Mucosa of rectum (tissue), 2 donors: ENCODE data around the gene TNFRSF14.

Source experiments
- H3K27ac ChIP-seq, 2 donors: one replicate each; pipeline ENCODE4 v1.7.0; 2013; ENCODE audit warnings: inconsistent platforms in 2 of 2, low read depth in 2 of 2, low read length in 2 of 2
- H3K27me3 ChIP-seq, 2 donors: one replicate each; pipeline ENCODE4 v1.7.0; 2013; ENCODE audit warnings: low read length in 2 of 2; ENCODE audit not compliant: control insufficient read depth in 2 of 2, insufficient read depth in 2 of 2
- H3K36me3 ChIP-seq, 2 donors: one replicate each; pipeline ENCODE4 v1.7.0; 2013; ENCODE audit warnings: low read length in 2 of 2; ENCODE audit not compliant: control insufficient read depth in 2 of 2, insufficient read depth in 2 of 2
- H3K4me1 ChIP-seq, 2 donors: one replicate each; pipeline ENCODE4 v1.7.0; 2013; ENCODE audit warnings: low read length in 2 of 2, mild to moderate bottlenecking in 1 of 2; ENCODE audit not compliant: control insufficient read depth in 2 of 2, insufficient read depth in 2 of 2
- H3K4me3 ChIP-seq, 2 donors: one replicate each; pipeline ENCODE4 v1.7.0; 2013; ENCODE audit warnings: low read length in 2 of 2
- H3K9ac ChIP-seq, 2 donors: one replicate each; pipeline ENCODE4 v1.7.0; 2013; ENCODE audit warnings: low read length in 2 of 2, low read depth in 1 of 2, mild to moderate bottlenecking in 1 of 2
- H3K9me3 ChIP-seq, 2 donors: one replicate each; pipeline ENCODE4 v1.7.0; 2013; ENCODE audit warnings: low read length in 2 of 2; ENCODE audit not compliant: control insufficient read depth in 2 of 2
- donor health status: healthy.
- donor health status: Normal muscosa, but diverticular disease.

The TNFRSF14 gene

DNA sequence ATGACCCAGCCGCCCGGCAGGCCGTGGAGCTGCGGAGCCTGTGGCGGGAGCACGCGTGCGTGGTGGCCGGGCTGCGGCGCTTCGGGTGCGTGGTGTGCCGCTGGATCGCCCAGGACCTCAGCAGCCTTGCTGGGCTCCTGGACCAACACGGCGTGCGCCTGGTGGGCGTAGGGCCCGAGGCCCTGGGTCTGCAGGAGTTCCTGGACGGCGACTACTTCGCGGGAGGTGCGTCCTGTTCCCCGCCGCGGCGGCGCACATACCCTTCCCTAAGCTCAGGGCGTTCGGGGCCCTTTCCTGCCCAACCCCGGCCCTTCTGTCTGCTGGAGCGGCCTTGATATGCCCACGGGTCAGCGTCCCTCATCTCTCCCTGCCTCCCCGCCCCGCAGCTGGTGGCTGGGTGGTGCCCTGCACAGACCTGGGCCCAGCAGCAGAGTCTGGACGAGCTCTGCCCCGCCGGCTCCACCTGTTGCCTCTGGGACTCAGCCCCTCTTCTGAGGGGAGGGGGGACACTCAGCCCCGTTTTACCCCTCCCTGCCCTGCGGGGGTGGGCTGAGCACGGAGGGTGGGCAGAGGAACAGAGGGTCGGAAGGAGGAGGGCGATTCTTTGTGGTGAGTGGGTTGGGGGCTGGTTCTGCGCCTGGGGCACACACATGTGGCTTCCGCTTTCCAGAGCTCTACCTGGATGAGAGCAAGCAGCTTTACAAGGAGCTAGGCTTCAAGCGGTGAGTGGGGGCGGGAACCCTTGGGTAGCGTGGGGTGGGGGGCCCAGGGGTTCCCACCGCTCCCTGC lies 31.1 kb downstream of the TNFRSF14 start:
- Histone ChIP-seq H3K36me3 (peaks cover 4 to 9% of the 10 kb centered on the region in 2 donors), H3K9ac (peak overlapping the region; percentile 84), H3K27ac (peak overlapping the region; percentile 98 to 99), H3K4me1 (peaks cover 23 to 29% of the 10 kb centered on the region in 2 donors), H3K4me3 (peak overlapping the region; percentile 83 to 93), H3K27me3 (no peaks in the 10 kb centered on the region), H3K9me3 (no peaks in the 10 kb centered on the region)

DNA sequence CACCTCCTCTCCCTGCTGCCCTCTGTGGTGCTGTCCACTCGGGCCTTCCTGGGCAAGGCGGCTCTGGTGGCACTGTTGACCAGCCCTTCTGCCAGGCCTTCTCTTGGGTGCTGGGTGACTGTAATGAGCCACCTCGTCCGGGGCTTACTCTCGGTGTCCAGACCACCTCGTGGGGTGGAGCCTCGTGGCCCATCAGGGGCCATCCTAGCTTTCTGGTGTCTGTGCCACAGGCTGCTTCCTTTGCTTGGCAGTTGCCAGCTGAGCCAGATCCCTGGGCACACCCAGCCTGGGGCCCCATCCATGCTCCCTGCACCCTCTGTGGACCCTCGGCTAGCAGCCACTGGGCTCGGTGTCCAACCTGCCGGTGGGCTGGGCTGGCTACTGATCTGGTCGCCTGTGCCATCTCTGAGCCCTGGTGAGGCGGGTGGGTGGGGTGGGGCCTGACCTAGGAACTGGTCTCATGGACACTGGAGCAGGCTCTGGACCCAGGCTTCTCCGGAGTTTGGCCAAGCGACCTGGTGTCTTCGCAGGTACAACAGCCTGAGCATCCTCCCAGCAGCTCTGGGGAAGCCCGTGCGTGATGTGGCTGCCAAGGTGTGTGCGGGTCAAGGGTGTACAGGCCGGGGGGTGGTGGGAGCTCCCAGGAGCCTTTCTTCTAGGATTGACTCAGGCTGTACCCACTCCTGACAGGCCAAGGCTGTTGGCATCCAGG lies 31.8 kb downstream of the TNFRSF14 start:
- H3K9ac ChIP-seq, result peak overlapping the region; percentile 47 to 84
- H3K27ac ChIP-seq, result peak overlapping the region; percentile 98 to 99
- peaks cover 26 to 31% of the 10 kb centered on the region in 2 donors for H3K4me1 ChIP-seq
- H3K9me3 ChIP-seq, result no peaks in the 10 kb centered on the region
- H3K4me3 ChIP-seq, result peak overlapping the region; percentile 83 to 93
- H3K27me3 ChIP-seq, result no peaks in the 10 kb centered on the region
- H3K36me3 ChIP-seq, result peaks cover 4 to 9% of the 10 kb centered on the region in 2 donors

DNA sequence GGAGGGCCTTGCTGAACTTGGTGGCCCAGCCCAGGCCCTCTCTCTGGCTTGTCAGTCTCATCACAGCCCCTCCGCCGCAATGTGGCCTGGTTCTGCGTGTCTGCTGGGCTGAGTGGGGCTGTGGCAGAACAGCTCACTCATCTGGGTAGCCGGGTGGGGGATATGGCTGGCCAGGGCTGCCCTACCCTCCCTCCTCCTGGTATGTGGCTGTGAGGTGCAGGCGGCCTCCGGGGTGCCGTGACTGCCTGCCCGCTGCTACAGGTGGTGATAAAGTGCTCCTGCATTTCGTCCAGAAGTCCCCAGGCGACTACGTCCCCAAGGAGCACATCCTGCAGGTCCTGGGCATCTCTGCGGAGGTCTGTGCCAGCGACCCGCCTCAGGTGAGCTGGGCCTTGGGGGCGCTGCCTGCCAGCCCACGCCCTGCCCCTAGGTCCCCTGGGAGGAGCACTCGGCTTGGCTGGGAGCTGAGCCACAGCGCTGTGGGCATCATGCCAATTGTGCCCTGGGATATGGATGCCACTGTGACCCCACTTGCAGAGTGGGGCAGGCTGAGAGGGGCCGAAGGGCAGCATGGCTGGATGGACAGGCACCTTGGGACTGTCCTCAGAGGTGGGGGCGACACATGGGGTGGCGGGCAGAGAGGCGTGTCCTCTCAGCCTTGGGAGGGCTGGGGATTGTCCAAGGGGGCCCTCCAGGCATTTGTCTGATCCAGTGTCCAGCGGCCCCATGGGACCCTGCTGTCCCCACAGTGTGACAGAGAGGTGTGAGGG lies 32.7 kb downstream of the TNFRSF14 start:
- no peak overlapping the region for H3K4me3 ChIP-seq
- H3K4me1 ChIP-seq, result peaks cover 29 to 30% of the 10 kb centered on the region in 2 donors
- H3K9me3 ChIP-seq, result no peaks in the 10 kb centered on the region
- H3K9ac ChIP-seq, result no peak overlapping the region
- peaks cover 4 to 9% of the 10 kb centered on the region in 2 donors for H3K36me3 ChIP-seq
- no peak overlapping the region for H3K27ac ChIP-seq
- H3K27me3 ChIP-seq, result no peaks in the 10 kb centered on the region

GRCh38 chr1:2589431-2590232 lies 33.5 kb downstream of the TNFRSF14 start:
- Histone ChIP-seq H3K27ac (no peak overlapping the region), H3K4me1 (peaks cover 28 to 29% of the 10 kb centered on the region in 2 donors), H3K27me3 (no peaks in the 10 kb centered on the region), H3K9me3 (no peaks in the 10 kb centered on the region), H3K36me3 (peaks cover 4 to 9% of the 10 kb centered on the region in 2 donors), H3K9ac (no peak overlapping the region), H3K4me3 (no peak overlapping the region)

DNA sequence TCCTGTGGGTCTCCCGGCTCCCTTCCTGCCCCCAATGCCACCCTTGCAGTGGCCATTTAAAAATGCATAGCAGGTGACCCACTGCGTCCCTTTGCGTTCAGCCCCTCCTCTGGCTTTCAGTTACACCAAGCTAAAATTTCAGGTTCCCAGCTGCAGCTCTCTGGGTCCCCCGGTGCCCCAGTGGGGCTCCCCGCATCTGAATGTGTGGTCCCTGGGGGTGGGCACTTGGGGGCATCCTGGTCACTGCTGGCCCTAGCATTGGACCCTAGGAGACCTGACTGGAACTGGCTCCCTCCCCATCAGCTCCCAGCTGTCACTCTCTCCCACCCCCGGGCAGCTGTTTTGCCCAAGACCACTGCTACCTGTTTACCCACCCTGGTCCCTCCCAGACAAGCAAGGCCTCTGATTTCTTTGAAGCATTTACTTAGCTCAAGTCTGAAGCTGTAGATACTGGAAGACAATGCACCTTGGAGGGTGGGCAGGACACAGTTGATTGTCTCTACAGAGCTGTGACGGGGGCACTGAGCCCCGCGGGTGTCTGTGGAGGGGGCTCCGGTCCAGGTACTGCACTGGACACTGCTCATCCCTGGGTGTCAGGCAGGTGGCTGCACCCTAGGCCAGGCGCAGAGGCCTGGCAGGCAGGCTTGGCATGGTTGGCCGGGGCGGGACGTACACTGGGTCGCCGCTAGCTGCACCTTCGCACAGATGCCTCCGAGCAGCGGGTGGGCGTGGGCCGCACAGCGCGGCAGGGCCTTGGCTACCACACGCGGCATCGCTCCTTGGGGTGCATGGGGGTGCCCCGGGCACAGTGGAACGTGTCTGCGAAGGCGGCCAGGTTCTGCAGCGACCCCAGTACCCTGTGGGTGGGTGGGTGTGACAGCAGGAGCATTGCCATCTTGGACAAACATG lies 34.3 kb downstream of the TNFRSF14 start:
- peaks cover 20 to 22% of the 10 kb centered on the region in 2 donors for H3K4me1 ChIP-seq
- no peaks in the 10 kb centered on the region for H3K9me3 ChIP-seq
- no peak overlapping the region for H3K27ac ChIP-seq
- H3K36me3 ChIP-seq, result peaks cover 4 to 9% of the 10 kb centered on the region in 2 donors
- no peak overlapping the region for H3K9ac ChIP-seq
- no peak overlapping the region for H3K4me3 ChIP-seq
- H3K27me3 ChIP-seq, result no peaks in the 10 kb centered on the region

GRCh38 chr1:2591233-2591580 lies 35.0 kb downstream of the TNFRSF14 start:
- Histone ChIP-seq H3K36me3 (peaks cover 4 to 9% of the 10 kb centered on the region in 2 donors), H3K4me3 (no peak overlapping the region), H3K9me3 (no peaks in the 10 kb centered on the region), H3K27me3 (no peaks in the 10 kb centered on the region), H3K9ac (no peak overlapping the region), H3K4me1 (peaks cover 20 to 22% of the 10 kb centered on the region in 2 donors), H3K27ac (no peak overlapping the region)

DNA sequence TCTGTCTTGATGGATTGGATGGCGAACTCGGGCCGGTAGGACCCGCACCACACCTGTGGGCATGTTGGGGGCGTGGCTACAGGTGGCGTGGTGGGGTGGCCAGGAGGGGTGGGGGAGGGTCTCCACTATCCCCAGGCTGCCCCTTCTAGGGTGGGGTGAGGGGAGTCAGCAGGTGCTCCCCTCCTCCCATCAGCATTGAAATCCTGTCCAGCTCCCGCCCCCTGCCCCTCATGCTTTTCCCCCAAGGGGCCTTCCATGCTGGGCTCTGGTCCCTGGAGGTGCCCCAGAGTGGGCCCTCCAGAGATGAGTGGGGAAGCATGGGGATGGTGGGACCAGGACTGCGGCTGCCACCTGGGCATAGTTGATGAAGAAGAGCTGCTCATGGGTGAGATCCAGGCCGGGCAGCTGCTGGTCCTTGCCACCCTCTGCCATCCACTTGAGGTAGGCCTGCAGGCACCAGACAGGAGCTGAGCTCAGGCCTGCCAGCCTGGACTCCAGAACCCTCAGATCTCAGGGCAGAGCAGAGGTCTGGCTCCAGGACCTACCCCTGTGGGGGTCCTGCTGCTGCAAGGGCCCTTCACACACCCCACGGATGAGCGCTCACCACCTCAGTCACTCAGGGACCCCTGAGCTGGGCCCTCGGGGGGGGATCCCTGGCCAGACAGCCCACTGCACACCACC lies 35.5 kb downstream of the TNFRSF14 start:
- peaks cover 4 to 9% of the 10 kb centered on the region in 2 donors for H3K36me3 ChIP-seq
- no peak overlapping the region for H3K4me3 ChIP-seq
- H3K27me3 ChIP-seq, result no peaks in the 10 kb centered on the region
- H3K9me3 ChIP-seq, result no peaks in the 10 kb centered on the region
- peak overlapping the region in 1 of 2 donors; percentile 33 for H3K9ac ChIP-seq
- no peak overlapping the region for H3K27ac ChIP-seq
- H3K4me1 ChIP-seq, result peaks cover 20 to 22% of the 10 kb centered on the region in 2 donors

GRCh38 chr1:2592672-2593071 lies 36.5 kb downstream of the TNFRSF14 start:
- Histone ChIP-seq H3K36me3 (peaks cover 4 to 9% of the 10 kb centered on the region in 2 donors), H3K9me3 (no peaks in the 10 kb centered on the region), H3K4me1 (peaks cover 16 to 20% of the 10 kb centered on the region in 2 donors), H3K27me3 (no peaks in the 10 kb centered on the region), H3K27ac (peak overlapping the region; percentile 56 to 63), H3K9ac (peak overlapping the region; percentile 34 to 57), H3K4me3 (peak overlapping the region; percentile 31 to 54)
